Endothelial cell (in vitro differentiated cells): Measurements from ENCODE around the gene TMEM9. TPM values are rescaled to one million over a fixed set of nuclear protein-coding genes. Genes with fewer than 3 reads are reported as not detected.

Source experiments
- DNase-seq: peaks from one replicate; pipeline ENCODE4 v3.0.0; 2021; ENCODE audit warnings: low spot score
- H3K27ac Mint-ChIP-seq: one replicate; pipeline ENCODE4 v1.8.0; 2021; ENCODE audit warnings: mixed read lengths, inconsistent platforms; ENCODE audit not compliant: unreplicated experiment
- H3K27me3 Mint-ChIP-seq: one replicate; pipeline ENCODE4 v1.8.0; 2021; ENCODE audit warnings: mild to moderate bottlenecking, moderate library complexity, mixed read lengths, inconsistent platforms; ENCODE audit not compliant: unreplicated experiment
- H3K36me3 Mint-ChIP-seq: one replicate; pipeline ENCODE4 v1.8.0; 2021; ENCODE audit warnings: mild to moderate bottlenecking, low read depth, mixed read lengths, inconsistent platforms; ENCODE audit not compliant: unreplicated experiment
- H3K4me1 Mint-ChIP-seq: one replicate; pipeline ENCODE4 v1.8.0; 2021; ENCODE audit warnings: mild to moderate bottlenecking, mixed read lengths, inconsistent platforms; ENCODE audit not compliant: unreplicated experiment
- H3K4me3 Mint-ChIP-seq: one replicate; pipeline ENCODE4 v1.8.0; 2021; ENCODE audit warnings: mild to moderate bottlenecking, mixed read lengths, inconsistent platforms; ENCODE audit not compliant: unreplicated experiment
- H3K9me3 Mint-ChIP-seq: one replicate; pipeline ENCODE4 v1.8.0; 2021; ENCODE audit warnings: mixed read lengths, inconsistent platforms; ENCODE audit not compliant: unreplicated experiment
- CTCF ChIP-seq: fragments of 200-600 bp; sonication (generic); IDR thresholded peaks from one replicate; pipeline ENCODE4 v1.5.0; 2021; ENCODE audit warnings: antibody characterized with exemption; ENCODE audit not compliant: unreplicated experiment
- total RNA-seq: library from RNA; stranded (reverse); fragmentation: NEBNext Ultra II Directional; extraction: Animal tissue kit (Norgen Biotek cat#: 25700); gene quantifications from one replicate; pipeline ENCODE4 v1.2.1, GENCODE V29; 2021; ENCODE audit not compliant: unreplicated experiment

Gene TMEM9
- total RNA-seq, 1 donor from 2014 or later: 78.7 TPM

- peaks cover 3% of the 10 kb centered on the region for H3K27me3 Mint-ChIP-seq
- no peak overlapping the region for H3K27ac Mint-ChIP-seq
- no peak overlapping the region for H3K4me3 Mint-ChIP-seq
- H3K4me1 Mint-ChIP-seq: peaks cover 3% of the 10 kb centered on the region
- H3K36me3 Mint-ChIP-seq: peaks cover 10% of the 10 kb centered on the region
- DNase-seq: no peak
- no peak for TF ChIP-seq CTCF
- no peaks in the 10 kb centered on the region for H3K9me3 Mint-ChIP-seq
These were observed 55.1 kb downstream of the TMEM9 start for GRCh38 chr1:201098992-201099677.

GRCh38 chr1:201096977-201097856 is 57.1 kb downstream of the TMEM9 start:
- no peak for DNase-seq
- TF ChIP-seq CTCF: no peak
- peaks cover 3% of the 10 kb centered on the region for H3K4me1 Mint-ChIP-seq
- H3K27ac Mint-ChIP-seq: no peak overlapping the region
- H3K36me3 Mint-ChIP-seq: peaks cover 5% of the 10 kb centered on the region
- no peak overlapping the region for H3K4me3 Mint-ChIP-seq
- peaks cover 1% of the 10 kb centered on the region for H3K27me3 Mint-ChIP-seq
- no peaks in the 10 kb centered on the region for H3K9me3 Mint-ChIP-seq

GRCh38 chr1:201096041-201096461 is 58.2 kb downstream of the TMEM9 start:
- DNase-seq: no peak
- H3K4me1 Mint-ChIP-seq: peaks cover 3% of the 10 kb centered on the region
- H3K9me3 Mint-ChIP-seq: no peaks in the 10 kb centered on the region
- H3K27me3 Mint-ChIP-seq: peaks cover 4% of the 10 kb centered on the region
- H3K27ac Mint-ChIP-seq: no peak overlapping the region
- H3K36me3 Mint-ChIP-seq: peaks cover 5% of the 10 kb centered on the region
- TF ChIP-seq CTCF: no peak
- H3K4me3 Mint-ChIP-seq: no peak overlapping the region

- Mint-ChIP-seq H3K9me3 (no peaks in the 10 kb centered on the region), H3K27ac (no peak overlapping the region), H3K4me1 (peaks cover 3% of the 10 kb centered on the region), H3K4me3 (no peak overlapping the region), H3K36me3 (peaks cover 5% of the 10 kb centered on the region), H3K27me3 (peaks cover 4% of the 10 kb centered on the region)
- no peak for TF ChIP-seq CTCF
- no peak for DNase-seq
These were observed 58.7 kb downstream of the TMEM9 start for GRCh38 chr1:201095581-201095980.

- no peak for TF ChIP-seq CTCF
- peaks cover 4% of the 10 kb centered on the region for H3K27me3 Mint-ChIP-seq
- H3K4me3 Mint-ChIP-seq: no peak overlapping the region
These were observed 59.4 kb downstream of the TMEM9 start for GRCh38 chr1:201094832-201095231.

More at GRCh38 chr1:201094832-201095231, 59.4 kb downstream of the TMEM9 start:
- H3K9me3 Mint-ChIP-seq: no peaks in the 10 kb centered on the region
- no peak overlapping the region for H3K27ac Mint-ChIP-seq
- peaks cover 5% of the 10 kb centered on the region for H3K36me3 Mint-ChIP-seq
- peaks cover 3% of the 10 kb centered on the region for H3K4me1 Mint-ChIP-seq
- no peak for DNase-seq
